ENCODE results near the gene KCNT2.

The KCNT2 gene

DNA sequence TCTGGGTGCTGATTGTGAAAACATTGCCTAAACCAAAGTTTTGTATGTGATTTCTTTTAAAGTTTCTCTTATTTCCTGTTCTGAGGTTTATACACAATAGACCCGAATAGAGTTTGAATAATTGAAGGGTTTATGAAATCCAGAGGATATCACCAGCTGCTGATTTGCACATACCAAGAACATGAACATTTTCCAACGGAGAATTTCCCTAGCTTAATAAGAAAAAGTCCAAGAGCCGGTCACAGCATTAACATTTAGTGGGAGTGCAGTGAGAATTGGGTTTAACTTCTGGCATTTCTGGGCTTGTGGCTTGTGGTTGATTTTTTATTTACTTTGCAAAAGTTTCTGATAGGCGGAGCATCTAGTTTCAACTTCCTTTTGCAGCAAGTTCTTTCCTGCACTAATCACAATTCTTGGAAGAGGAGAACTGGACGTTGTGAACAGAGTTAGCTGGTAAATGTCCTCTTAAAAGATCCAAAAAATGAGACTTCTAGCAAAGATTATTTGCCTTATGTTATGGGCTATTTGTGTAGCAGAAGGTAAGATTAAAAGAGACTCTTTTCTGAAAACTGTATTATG lies 43.5 kb upstream of the KCNT2 start, which contains the start of gene CFH:
Gene CFH (plus strand): TSS at position 407 of the 579 bp plus-strand sequence. CDS start 75 bp downstream, at position 482.
- ChIA-PET CTCF (no interaction called here), POLR2A (no interaction called here)
- Histone ChIP-seq H3K9me3 (ENCODE audit: control insufficient read depth, insufficient read depth, low read depth, low read length) (no peaks in the 10 kb centered on the region), H3K36me3 (ENCODE audit: control insufficient read depth in 2 of 2, insufficient read depth in 1 of 2, low read length in 2 of 2) (no peaks in the 10 kb centered on the region), H3K4me1 (ENCODE audit: control insufficient read depth, insufficient read depth, low read length) (no peaks in the 10 kb centered on the region), H3K27ac (ENCODE audit: extremely low read depth, low read depth, low read length) (no peak within 1 kb of the TSS), H3K4me3 (ENCODE audit: low read depth, low read length) (no peak within 1 kb of the TSS; the same call in 1 of the 2 replicates)
- TF ChIP-seq, protein P1, sequence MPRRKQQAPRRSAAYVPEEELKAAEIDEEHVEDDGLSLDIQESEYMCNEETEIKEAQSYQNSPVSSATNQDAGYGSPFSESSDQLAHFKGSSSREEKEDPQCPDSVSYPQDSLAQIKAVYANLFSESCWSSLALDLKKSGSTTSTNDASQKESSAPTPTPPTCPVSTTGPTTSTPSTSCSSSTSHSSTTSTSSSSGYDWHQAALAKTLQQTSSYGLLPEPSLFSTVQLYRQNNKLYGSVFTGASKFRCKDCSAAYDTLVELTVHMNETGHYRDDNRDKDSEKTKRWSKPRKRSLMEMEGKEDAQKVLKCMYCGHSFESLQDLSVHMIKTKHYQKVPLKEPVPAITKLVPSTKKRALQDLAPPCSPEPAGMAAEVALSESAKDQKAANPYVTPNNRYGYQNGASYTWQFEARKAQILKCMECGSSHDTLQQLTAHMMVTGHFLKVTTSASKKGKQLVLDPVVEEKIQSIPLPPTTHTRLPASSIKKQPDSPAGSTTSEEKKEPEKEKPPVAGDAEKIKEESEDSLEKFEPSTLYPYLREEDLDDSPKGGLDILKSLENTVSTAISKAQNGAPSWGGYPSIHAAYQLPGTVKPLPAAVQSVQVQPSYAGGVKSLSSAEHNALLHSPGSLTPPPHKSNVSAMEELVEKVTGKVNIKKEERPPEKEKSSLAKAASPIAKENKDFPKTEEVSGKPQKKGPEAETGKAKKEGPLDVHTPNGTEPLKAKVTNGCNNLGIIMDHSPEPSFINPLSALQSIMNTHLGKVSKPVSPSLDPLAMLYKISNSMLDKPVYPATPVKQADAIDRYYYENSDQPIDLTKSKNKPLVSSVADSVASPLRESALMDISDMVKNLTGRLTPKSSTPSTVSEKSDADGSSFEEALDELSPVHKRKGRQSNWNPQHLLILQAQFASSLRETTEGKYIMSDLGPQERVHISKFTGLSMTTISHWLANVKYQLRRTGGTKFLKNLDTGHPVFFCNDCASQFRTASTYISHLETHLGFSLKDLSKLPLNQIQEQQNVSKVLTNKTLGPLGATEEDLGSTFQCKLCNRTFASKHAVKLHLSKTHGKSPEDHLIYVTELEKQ (tag by site-specific recombination; IDR thresholded peaks at IDR 0.05; ENCODE audit: borderline replicate concordance), result no peak
- no peak for TF ChIP-seq TRIM28 (IDR thresholded peaks at IDR 0.05; ENCODE audit: borderline replicate concordance, low read length)
- TF ChIP-seq ZNF202 (tag by site-specific recombination; IDR thresholded peaks at IDR 0.05; ENCODE audit: borderline replicate concordance), result no peak
- TF ChIP-seq MZF1 (tag by site-specific recombination; IDR thresholded peaks at IDR 0.05; ENCODE audit: borderline replicate concordance), result no peak
- no peak for TF ChIP-seq ZNF133 (tag by site-specific recombination; IDR thresholded peaks at IDR 0.05)
- TF ChIP-seq GLI2 (tag by site-specific recombination; IDR thresholded peaks at IDR 0.05; ENCODE audit: borderline replicate concordance, low read depth), result no peak
- TF ChIP-seq RBAK (tag by site-specific recombination; IDR thresholded peaks at IDR 0.05), result no peak
- no peak for TF ChIP-seq ZNF664 (tag by site-specific recombination; IDR thresholded peaks at IDR 0.05)
- TF ChIP-seq GLIS1 (tag by site-specific recombination; IDR thresholded peaks at IDR 0.05), result no peak
- no peak for TF ChIP-seq ZNF585B (tag by site-specific recombination; IDR thresholded peaks at IDR 0.05)
- TF ChIP-seq, protein P2, sequence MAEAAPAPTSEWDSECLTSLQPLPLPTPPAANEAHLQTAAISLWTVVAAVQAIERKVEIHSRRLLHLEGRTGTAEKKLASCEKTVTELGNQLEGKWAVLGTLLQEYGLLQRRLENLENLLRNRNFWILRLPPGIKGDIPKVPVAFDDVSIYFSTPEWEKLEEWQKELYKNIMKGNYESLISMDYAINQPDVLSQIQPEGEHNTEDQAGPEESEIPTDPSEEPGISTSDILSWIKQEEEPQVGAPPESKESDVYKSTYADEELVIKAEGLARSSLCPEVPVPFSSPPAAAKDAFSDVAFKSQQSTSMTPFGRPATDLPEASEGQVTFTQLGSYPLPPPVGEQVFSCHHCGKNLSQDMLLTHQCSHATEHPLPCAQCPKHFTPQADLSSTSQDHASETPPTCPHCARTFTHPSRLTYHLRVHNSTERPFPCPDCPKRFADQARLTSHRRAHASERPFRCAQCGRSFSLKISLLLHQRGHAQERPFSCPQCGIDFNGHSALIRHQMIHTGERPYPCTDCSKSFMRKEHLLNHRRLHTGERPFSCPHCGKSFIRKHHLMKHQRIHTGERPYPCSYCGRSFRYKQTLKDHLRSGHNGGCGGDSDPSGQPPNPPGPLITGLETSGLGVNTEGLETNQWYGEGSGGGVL (tag by site-specific recombination; IDR thresholded peaks at IDR 0.05), result no peak
- no peak for TF ChIP-seq ZNF555 (tag by site-specific recombination; conservative IDR thresholded peaks at IDR 0.05)
- no peak for TF ChIP-seq ZNF146 (tag by site-specific recombination; IDR thresholded peaks at IDR 0.05)
- no peak for TF ChIP-seq TCF7L2 (IDR thresholded peaks at IDR 0.05; ENCODE audit: borderline replicate concordance, low read depth, low read length)

DNA sequence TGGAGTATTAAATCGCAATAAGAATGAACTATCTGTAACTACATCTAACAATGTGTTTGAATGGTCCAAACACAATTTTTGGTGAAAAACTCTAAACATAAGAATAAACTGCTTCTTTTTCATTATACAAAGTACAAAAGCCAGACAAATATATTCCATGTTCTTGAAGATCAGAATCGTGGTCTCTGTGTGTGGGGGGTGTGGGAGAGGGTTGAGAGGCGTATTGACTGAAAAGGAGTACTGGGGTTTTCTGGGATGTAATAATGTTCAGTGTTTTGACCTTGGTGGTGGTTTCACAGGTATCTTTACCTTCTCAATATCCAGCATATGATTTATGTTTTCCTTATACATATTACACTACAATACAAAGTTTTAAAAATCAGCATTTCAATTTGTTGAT lies 42.8 kb upstream of the KCNT2 start:
- H3K4me3 ChIP-seq (ENCODE audit: low read depth, low read length), result no peak overlapping the region
- no peak overlapping the region for H3K27ac ChIP-seq (ENCODE audit: extremely low read depth, low read depth, low read length)
- CTCF ChIA-PET, result no interaction called here
- POLR2A ChIA-PET, result no interaction called here
- no peaks in the 10 kb centered on the region for H3K36me3 ChIP-seq (ENCODE audit: control insufficient read depth in 2 of 2, insufficient read depth in 1 of 2, low read length in 2 of 2)
- TF ChIP-seq ZNF501 (tag by site-specific recombination; IDR thresholded peaks at IDR 0.05) (no peak), SP3 (tag by site-specific recombination; IDR thresholded peaks at IDR 0.05) (no peak), ZNF555 (tag by site-specific recombination; conservative IDR thresholded peaks at IDR 0.05) (no peak), ZNF529 (tag by site-specific recombination; IDR thresholded peaks at IDR 0.05; ENCODE audit: insufficient replicate concordance) (no peak), ZNF560 (tag by site-specific recombination; IDR thresholded peaks at IDR 0.05; ENCODE audit: borderline replicate concordance) (no peak), ZNF184 (tag by site-specific recombination; IDR thresholded peaks at IDR 0.05) (no peak), ZBTB7A (tag by site-specific recombination; IDR thresholded peaks at IDR 0.05; ENCODE audit: low read depth) (no peak), ZNF658 (tag by site-specific recombination; IDR thresholded peaks at IDR 0.05) (no peak), OVOL3 (tag by site-specific recombination; IDR thresholded peaks at IDR 0.05) (no peak), TCF7L2 (IDR thresholded peaks at IDR 0.05; ENCODE audit: borderline replicate concordance, low read depth, low read length) (no peak), ZFP37 (tag by site-specific recombination; IDR thresholded peaks at IDR 0.05) (no peak), ZNF670 (tag by site-specific recombination; IDR thresholded peaks at IDR 0.05; ENCODE audit: low read depth) (no peak)
- TF ChIP-seq, protein P3, sequence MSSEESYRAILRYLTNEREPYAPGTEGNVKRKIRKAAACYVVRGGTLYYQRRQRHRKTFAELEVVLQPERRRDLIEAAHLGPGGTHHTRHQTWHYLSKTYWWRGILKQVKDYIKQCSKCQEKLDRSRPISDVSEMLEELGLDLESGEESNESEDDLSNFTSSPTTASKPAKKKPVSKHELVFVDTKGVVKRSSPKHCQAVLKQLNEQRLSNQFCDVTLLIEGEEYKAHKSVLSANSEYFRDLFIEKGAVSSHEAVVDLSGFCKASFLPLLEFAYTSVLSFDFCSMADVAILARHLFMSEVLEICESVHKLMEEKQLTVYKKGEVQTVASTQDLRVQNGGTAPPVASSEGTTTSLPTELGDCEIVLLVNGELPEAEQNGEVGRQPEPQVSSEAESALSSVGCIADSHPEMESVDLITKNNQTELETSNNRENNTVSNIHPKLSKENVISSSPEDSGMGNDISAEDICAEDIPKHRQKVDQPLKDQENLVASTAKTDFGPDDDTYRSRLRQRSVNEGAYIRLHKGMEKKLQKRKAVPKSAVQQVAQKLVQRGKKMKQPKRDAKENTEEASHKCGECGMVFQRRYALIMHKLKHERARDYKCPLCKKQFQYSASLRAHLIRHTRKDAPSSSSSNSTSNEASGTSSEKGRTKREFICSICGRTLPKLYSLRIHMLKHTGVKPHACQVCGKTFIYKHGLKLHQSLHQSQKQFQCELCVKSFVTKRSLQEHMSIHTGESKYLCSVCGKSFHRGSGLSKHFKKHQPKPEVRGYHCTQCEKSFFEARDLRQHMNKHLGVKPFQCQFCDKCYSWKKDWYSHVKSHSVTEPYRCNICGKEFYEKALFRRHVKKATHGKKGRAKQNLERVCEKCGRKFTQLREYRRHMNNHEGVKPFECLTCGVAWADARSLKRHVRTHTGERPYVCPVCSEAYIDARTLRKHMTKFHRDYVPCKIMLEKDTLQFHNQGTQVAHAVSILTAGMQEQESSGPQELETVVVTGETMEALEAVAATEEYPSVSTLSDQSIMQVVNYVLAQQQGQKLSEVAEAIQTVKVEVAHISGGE (tag by site-specific recombination; conservative IDR thresholded peaks at IDR 0.05; ENCODE audit: low read depth), result no peak
- TF ChIP-seq, protein P4, sequence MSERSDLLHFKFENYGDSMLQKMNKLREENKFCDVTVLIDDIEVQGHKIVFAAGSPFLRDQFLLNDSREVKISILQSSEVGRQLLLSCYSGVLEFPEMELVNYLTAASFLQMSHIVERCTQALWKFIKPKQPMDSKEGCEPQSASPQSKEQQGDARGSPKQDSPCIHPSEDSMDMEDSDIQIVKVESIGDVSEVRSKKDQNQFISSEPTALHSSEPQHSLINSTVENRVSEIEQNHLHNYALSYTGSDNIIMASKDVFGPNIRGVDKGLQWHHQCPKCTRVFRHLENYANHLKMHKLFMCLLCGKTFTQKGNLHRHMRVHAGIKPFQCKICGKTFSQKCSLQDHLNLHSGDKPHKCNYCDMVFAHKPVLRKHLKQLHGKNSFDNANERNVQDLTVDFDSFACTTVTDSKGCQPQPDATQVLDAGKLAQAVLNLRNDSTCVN (tag by site-specific recombination; optimal IDR thresholded peaks at IDR 0.05), result no peak
- no peaks in the 10 kb centered on the region for H3K9me3 ChIP-seq (ENCODE audit: control insufficient read depth, insufficient read depth, low read depth, low read length)
- no peaks in the 10 kb centered on the region for H3K4me1 ChIP-seq (ENCODE audit: control insufficient read depth, insufficient read depth, low read length)
